HEK293 (cell line): ENCODE data around the gene SNCG.

Experiments
- CTCF ChIA-PET: fragments of 350-600 bp; formaldehyde crosslinking; extraction: SDS; loops from one replicate; lab custom pipeline; 2021; ENCODE audit warnings: antibody characterized with exemption; lab: Yijun Ruan, JAX
- POLR2A ChIA-PET: fragments of 300-600 bp; formaldehyde crosslinking; extraction: SDS; loops from one replicate; lab custom pipeline; 2020; ENCODE audit warnings: antibody characterized with exemption, inconsistent platforms; lab: Yijun Ruan, JAX
- H3K27ac ChIP-seq: fragments of 200-500 bp; sonication (Bioruptor generic); 2 replicates; pipeline ENCODE4 v1.5.1; 2014; ENCODE audit warnings: low read depth, low read length, control low read depth, inconsistent platforms; ENCODE audit errors: extremely low read depth
- H3K36me3 ChIP-seq, 2 experiments: fragments of 200-500 bp in 1 of 2; sonication (Bioruptor generic) in 1 of 2; 1 replicate in 1 of 2; 2 replicates in 1 of 2; pipeline ENCODE4 v1.5.1; 2014 to 2017; ENCODE audit warnings: inconsistent platforms in 2 of 2, low read length in 2 of 2; ENCODE audit not compliant: control insufficient read depth in 2 of 2, insufficient read depth in 1 of 2
- H3K4me1 ChIP-seq: fragments of 200-500 bp; sonication (Bioruptor generic); 2 replicates; pipeline ENCODE4 v1.5.1; 2014; ENCODE audit warnings: mild to moderate bottlenecking, low read length, inconsistent platforms; ENCODE audit not compliant: control insufficient read depth, insufficient read depth
- H3K4me3 ChIP-seq: 2 replicates; pipeline ENCODE4 v1.5.1; 2011; ENCODE audit warnings: low read depth, mild to moderate bottlenecking, control low read depth, low read length, moderate library complexity
- H3K9me3 ChIP-seq: fragments of 200-500 bp; sonication (Bioruptor generic); 2 replicates; pipeline ENCODE4 v1.5.1; 2014; ENCODE audit warnings: low read depth, low read length, inconsistent platforms; ENCODE audit not compliant: control insufficient read depth, insufficient read depth
- CTCF ChIP-seq: fragments of 450-650 bp; formaldehyde crosslinking; IDR thresholded peaks from 2 replicates; pipeline ENCODE4 v1.5.1; 2016; ENCODE audit warnings: missing biosample characterization, missing genetic modification characterization
- PRDM2 ChIP-seq: fragments of 450-650 bp; formaldehyde crosslinking; IDR thresholded peaks from 2 replicates; pipeline ENCODE4 v1.5.1; 2016; ENCODE audit warnings: missing biosample characterization, missing genetic modification characterization, borderline replicate concordance
- RBAK ChIP-seq: fragments of 450-650 bp; formaldehyde crosslinking; IDR thresholded peaks from 2 replicates; pipeline ENCODE4 v1.5.1; 2016; ENCODE audit warnings: missing biosample characterization, missing genetic modification characterization
- SP2 ChIP-seq: fragments of 450-650 bp; formaldehyde crosslinking; IDR thresholded peaks from 2 replicates; pipeline ENCODE4 v1.5.1; 2016; ENCODE audit warnings: missing biosample characterization, missing genetic modification characterization
- ZBTB11 ChIP-seq: fragments of 450-650 bp; formaldehyde crosslinking; conservative IDR thresholded peaks from 2 replicates; pipeline ENCODE4 v1.5.1; 2016; ENCODE audit warnings: low read depth, missing biosample characterization, missing genetic modification characterization
- ZBTB48 ChIP-seq: fragments of 450-650 bp; formaldehyde crosslinking; IDR thresholded peaks from 2 replicates; pipeline ENCODE4 v1.5.1; 2016; ENCODE audit warnings: missing biosample characterization, missing genetic modification characterization
- ZFP41 ChIP-seq: fragments of 450-650 bp; formaldehyde crosslinking; IDR thresholded peaks from 2 replicates; pipeline ENCODE4 v1.5.1; 2016; ENCODE audit warnings: missing biosample characterization, missing genetic modification characterization, borderline replicate concordance
- ZNF132 ChIP-seq: fragments of 450-650 bp; formaldehyde crosslinking; IDR thresholded peaks from 2 replicates; pipeline ENCODE4 v1.5.1; 2017; ENCODE audit warnings: missing biosample characterization, missing genetic modification characterization, borderline replicate concordance
- ZNF19 ChIP-seq: fragments of 450-650 bp; formaldehyde crosslinking; IDR thresholded peaks from 2 replicates; pipeline ENCODE4; 2016; ENCODE audit warnings: missing biosample characterization, missing genetic modification characterization, low read depth
- ZNF391 ChIP-seq: fragments of 450-650 bp; formaldehyde crosslinking; IDR thresholded peaks from 2 replicates; pipeline ENCODE4 v1.5.1; 2016; ENCODE audit warnings: low read depth, missing biosample characterization, missing genetic modification characterization, borderline replicate concordance
- ZNF404 ChIP-seq: fragments of 450-650 bp; formaldehyde crosslinking; IDR thresholded peaks from 2 replicates; pipeline ENCODE4 v1.5.1; 2017; ENCODE audit warnings: missing biosample characterization, missing genetic modification characterization

The SNCG gene

GRCh38 chr10:86954681-86955500, 3.5 kb upstream of the SNCG start:
- ChIA-PET POLR2A (no interaction called here), CTCF (interaction anchor here (0.6 to 1.2 kb wide), 2 partner anchors 16 to 75 kb away, joined by 3 read pairs; no protein-coding TSS in a partner anchor)
- no peaks in the 10 kb centered on the region for H3K9me3 ChIP-seq
- TF ChIP-seq PRDM2 (tag by site-specific recombination) (no peak), ZNF404 (tag by site-specific recombination) (no peak)
- H3K36me3 ChIP-seq = no peaks in the 10 kb centered on the region
- no peaks in the 10 kb centered on the region for H3K4me1 ChIP-seq
- peak overlapping the region; percentile 1; the same call in 1 of the 2 replicates for H3K27ac ChIP-seq
- H3K4me3 ChIP-seq = no peak overlapping the region

GRCh38 chr10:86955501-86956194, 2.8 kb upstream of the SNCG start:
- POLR2A ChIA-PET = no interaction called here
- H3K4me1 ChIP-seq = no peaks in the 10 kb centered on the region
- no peak overlapping the region for H3K4me3 ChIP-seq
- H3K9me3 ChIP-seq = no peaks in the 10 kb centered on the region
- TF ChIP-seq ZNF391 (no peak), SP2 (tag by site-specific recombination) (no peak), ZBTB11 (tag by site-specific recombination) (no peak), ZBTB48 (no peak), RBAK (tag by site-specific recombination) (no peak), ZFP41 (no peak), ZNF19 (tag by site-specific recombination) (no peak), ZNF132 (tag by site-specific recombination) (no peak), CTCF (no peak)
- TF ChIP-seq, all 188 proteins: peak for 0
- Histone ChIP-seq H3K27ac (peak overlapping the region; percentile 1; the same call in 1 of the 2 replicates), H3K36me3 (no peaks in the 10 kb centered on the region)
- CTCF ChIA-PET = interaction anchor here (3.8 kb wide), 1 partner anchor 18 kb away, joined by 21 read pairs; no protein-coding TSS in a partner anchor
